Measurements from ENCODE around the gene KCNJ5.

Gene KCNJ5

GRCh38 chr11:128961645-128962044, 70.5 kb downstream of the KCNJ5 start:
- in situ Hi-C loops (cut with HindIII; ENCODE audit: low sequenced_read_pairs), result no loop called here
- no peak for TF ChIP-seq CTCF (IDR thresholded peaks at IDR 0.05; ENCODE audit: low read depth, low read length)

GRCh38 chr11:128962896-128963295, 71.7 kb downstream of the KCNJ5 start:
- in situ Hi-C loops (cut with HindIII; ENCODE audit: low sequenced_read_pairs), result no loop called here
- TF ChIP-seq CTCF (IDR thresholded peaks at IDR 0.05; ENCODE audit: low read depth, low read length), result no peak
- no peak overlapping the region for H3K4me3 ChIP-seq (ENCODE audit: low read depth, low read length)
- DNase-seq (ENCODE audit: low read depth, low spot score), result no peak

More at GRCh38 chr11:128961645-128962044, 70.5 kb downstream of the KCNJ5 start:
- DNase-seq (ENCODE audit: low read depth, low spot score), result no peak
- no peak overlapping the region for H3K4me3 ChIP-seq (ENCODE audit: low read depth, low read length)

GRCh38 chr11:128963744-128964325, 72.7 kb downstream of the KCNJ5 start:
- H3K4me3 ChIP-seq (ENCODE audit: low read depth, low read length), result no peak overlapping the region
- in situ Hi-C loops (cut with HindIII; ENCODE audit: low sequenced_read_pairs), result no loop called here
- no peak for TF ChIP-seq CTCF (IDR thresholded peaks at IDR 0.05; ENCODE audit: low read depth, low read length)
- DNase-seq (ENCODE audit: low read depth, low spot score), result peak; percentile 9

- H3K4me3 ChIP-seq (ENCODE audit: low read depth, low read length), result no peak overlapping the region
- no peak for DNase-seq (ENCODE audit: low read depth, low spot score)
- TF ChIP-seq CTCF (IDR thresholded peaks at IDR 0.05; ENCODE audit: low read depth, low read length), result no peak
- in situ Hi-C loops (cut with HindIII; ENCODE audit: low sequenced_read_pairs), result no loop called here
These were observed 73.3 kb downstream of the KCNJ5 start for GRCh38 chr11:128964463-128964930.

GRCh38 chr11:128965485-128965884, 74.3 kb downstream of the KCNJ5 start:
- no peak for DNase-seq (ENCODE audit: low read depth, low spot score)
- TF ChIP-seq CTCF (IDR thresholded peaks at IDR 0.05; ENCODE audit: low read depth, low read length), result no peak
- no peak overlapping the region for H3K4me3 ChIP-seq (ENCODE audit: low read depth, low read length)
- in situ Hi-C loops (cut with HindIII; ENCODE audit: low sequenced_read_pairs), result no loop called here

- TF ChIP-seq CTCF (IDR thresholded peaks at IDR 0.05; ENCODE audit: low read depth, low read length), result no peak
- in situ Hi-C loops (cut with HindIII; ENCODE audit: low sequenced_read_pairs), result no loop called here
- DNase-seq (ENCODE audit: low read depth, low spot score), result no peak
- no peak overlapping the region for H3K4me3 ChIP-seq (ENCODE audit: low read depth, low read length)
These were observed 76.4 kb downstream of the KCNJ5 start for GRCh38 chr11:128967578-128967977.

All from astrocyte of the spinal cord (primary cell).